Naive thymus-derived CD8-positive, alpha-beta T cell (primary cell): ENCODE data around the gene VTI1B. TPM values are rescaled to one million over a fixed set of nuclear protein-coding genes. Genes with fewer than 3 reads are reported as not detected.
"Not testable (repeated sequence)": the region's sequence is repeated elsewhere in the genome, so short reads cannot be mapped to it uniquely, and the experiment has no call there.

ENCODE experiments used
- ATAC-seq, 2 donors: fragments of 150-1000 bp; cut with Tn5 transposase in 1 of 2; sonication (Bioruptor Pico), chemical (Tn5 transposase) in 1 of 2; 1 replicate in 1 of 2; 2 replicates in 1 of 2; pipeline ENCODE4 v1.10.0; 2021; ENCODE audit warnings: mild to moderate bottlenecking in 2 of 2, moderate library complexity in 2 of 2
- POLR2A ChIA-PET: fragments of 350-600 bp; sonication (Branson Sonifier 250); formaldehyde crosslinking; loops from one replicate; lab custom pipeline; 2021; ENCODE audit warnings: antibody characterized with exemption; lab: Charles Lee
- DNase-seq, 10 donors: peaks; one replicate each; pipeline versions ENCODE4 v3.0.0 to v3.0.0-alpha.2; 2020 to 2022
- H3K27ac Mint-ChIP-seq, 10 donors: one replicate each; pipeline ENCODE4 v1.8.0; 2020 to 2022; ENCODE audit warnings: mild to moderate bottlenecking in 10 of 10, mixed read lengths in 10 of 10, moderate library complexity in 4 of 10, inconsistent platforms in 1 of 10
- H3K27me3 Mint-ChIP-seq, 5 donors: one replicate each; pipeline ENCODE4 v1.8.0; 2021 to 2022; ENCODE audit warnings: mixed read lengths in 5 of 5
- H3K36me3 Mint-ChIP-seq, 3 donors: one replicate each; pipeline ENCODE4 v1.8.0; 2020 to 2022; ENCODE audit warnings: mixed read lengths in 3 of 3, mild to moderate bottlenecking in 2 of 3, inconsistent platforms in 1 of 3
- H3K4me1 Mint-ChIP-seq, 4 donors: one replicate each; pipeline ENCODE4 v1.8.0; 2021 to 2022; ENCODE audit warnings: mixed read lengths in 4 of 4
- H3K4me3 Mint-ChIP-seq, 10 donors: one replicate each; pipeline ENCODE4 v1.8.0; 2020 to 2022; ENCODE audit warnings: mild to moderate bottlenecking in 10 of 10, mixed read lengths in 10 of 10, moderate library complexity in 6 of 10, inconsistent platforms in 1 of 10
- H3K9me3 Mint-ChIP-seq, 9 donors: one replicate each; pipeline ENCODE4 v1.8.0; 2020 to 2022; ENCODE audit warnings: mixed read lengths in 9 of 9, mild to moderate bottlenecking in 3 of 9, inconsistent platforms in 1 of 9, moderate library complexity in 1 of 9
- polyA plus RNA-seq, 3 donors: library from polyadenylated mRNA; unstranded; fragments of 300-500 nt; fragmentation: Illumina TruSeq; gene quantifications; one replicate each; pipeline ENCODE4 v1.2.3, GENCODE V29; 2021
- total RNA-seq, 8 experiments: library from RNA in 2 of 8; stranded (reverse) in 2 of 8; gene quantifications; one replicate each; pipeline ENCODE4 v1.2.3 and lab custom pipeline; 2021 to 2026

The VTI1B gene
- total RNA-seq (10 to 100 TPM; 70.6 to 74.2 TPM), polyA plus RNA-seq (10 to 100 TPM; 64.4 to 87.9 (median 83.1) TPM), total RNA-seq (lab: John Stamatoyannopoulos, UW) (18.7 to 83.2 (median 66.2) reads per million in 6 experiments)

- peaks cover 0 to 18% (median 0%) of the 10 kb centered on the region in 3 donors for H3K36me3 Mint-ChIP-seq
- H3K9me3 Mint-ChIP-seq: no peaks in the 10 kb centered on the region
- POLR2A ChIA-PET: interaction anchor here (1.0 to 4.0 kb wide), 8 partner anchors 19 to 80 kb away, joined by 3 to 15 read pairs (median 6); partner anchors contain the start of genes ARG2, PIGH and RDH11
- H3K4me1 Mint-ChIP-seq: peaks cover 16 to 50% (median 41%) of the 10 kb centered on the region in 4 donors
- peak; percentile 91 to 92 for ATAC-seq
- DNase-seq: peak; percentile 69 to 92 (median 80)
- peak within 1 kb of the TSS; percentile 87 to 96 (median 91) for H3K4me3 Mint-ChIP-seq
- H3K27ac Mint-ChIP-seq: peak within 1 kb of the TSS; percentile 92 to 96 (median 93)
- no peaks in the 10 kb centered on the region for H3K27me3 Mint-ChIP-seq
Observed at GRCh38 chr14:67674480-67675218, at the start of gene VTI1B. Gene VTI1B, minus strand, starts transcription at chr14:67674632. Its CDS starts 143 bp downstream, at chr14:67674489.

- ATAC-seq: peak in 1 of 2 donors; percentile 29
- Mint-ChIP-seq H3K27me3 (peaks cover 24 to 59% (median 49%) of the 10 kb centered on the region in 5 donors), H3K36me3 (no peaks in the 10 kb centered on the region)
Observed at GRCh38 chr14:67722293-67722692, 47.9 kb upstream of the VTI1B start.

GRCh38 chr14:67721875-67722274 lies 47.4 kb upstream of the VTI1B start:
- Mint-ChIP-seq H3K27me3 (peaks cover 24 to 58% (median 49%) of the 10 kb centered on the region in 5 donors), H3K9me3 (peaks cover 0 to 2% (median 0%) of the 10 kb centered on the region in 9 donors), H3K4me3 (no peak overlapping the region), H3K27ac (no peak overlapping the region), H3K36me3 (no peaks in the 10 kb centered on the region), H3K4me1 (peaks cover 0 to 12% (median 6%) of the 10 kb centered on the region in 4 donors)
- no peak for DNase-seq
- POLR2A ChIA-PET: interaction anchor here (1.1 kb wide), 1 partner anchor 27 kb away, joined by 4 read pairs; the partner anchor contains the start of gene RDH11
- no peak for ATAC-seq

More at GRCh38 chr14:67722293-67722692, 47.9 kb upstream of the VTI1B start:
- peak overlapping the region in 1 of 10 donors; percentile 70 for H3K4me3 Mint-ChIP-seq
- POLR2A ChIA-PET: no interaction called here
- H3K27ac Mint-ChIP-seq: no peak overlapping the region
- peaks cover 0 to 12% (median 6%) of the 10 kb centered on the region in 4 donors for H3K4me1 Mint-ChIP-seq
- no peak for DNase-seq
- H3K9me3 Mint-ChIP-seq: peaks cover 0 to 2% (median 0%) of the 10 kb centered on the region in 9 donors

- POLR2A ChIA-PET: no interaction called here
- H3K4me1 Mint-ChIP-seq: peaks cover 0 to 12% (median 6%) of the 10 kb centered on the region in 4 donors
- peaks cover 0 to 2% (median 0%) of the 10 kb centered on the region in 9 donors for H3K9me3 Mint-ChIP-seq
- no peak for ATAC-seq
- H3K27ac Mint-ChIP-seq: no peak overlapping the region
- H3K4me3 Mint-ChIP-seq: no peak overlapping the region
- no peaks in the 10 kb centered on the region for H3K36me3 Mint-ChIP-seq
- DNase-seq: no peak
- peaks cover 22 to 40% (median 35%) of the 10 kb centered on the region in 5 donors for H3K27me3 Mint-ChIP-seq
Observed at GRCh38 chr14:67719866-67720265, 45.4 kb upstream of the VTI1B start.

GRCh38 chr14:67719385-67719784 lies 45.0 kb upstream of the VTI1B start:
- H3K36me3 Mint-ChIP-seq, ATAC-seq, H3K27ac Mint-ChIP-seq, DNase-seq, POLR2A ChIA-PET, H3K4me3 Mint-ChIP-seq, H3K9me3 Mint-ChIP-seq: not testable (repeated sequence)
- Mint-ChIP-seq H3K4me1 (peaks cover 0 to 12% (median 6%) of the 10 kb centered on the region in 4 donors), H3K27me3 (peaks cover 21 to 38% (median 32%) of the 10 kb centered on the region in 5 donors)

- Mint-ChIP-seq H3K27ac (no peak overlapping the region), H3K27me3 (peaks cover 16 to 27% (median 24%) of the 10 kb centered on the region in 5 donors), H3K9me3 (no peaks in the 10 kb centered on the region), H3K4me3 (peak overlapping the region in 1 of 10 donors; percentile 31), H3K4me1 (peaks cover 0 to 12% (median 6%) of the 10 kb centered on the region in 4 donors), H3K36me3 (no peaks in the 10 kb centered on the region)
- DNase-seq (no peak), ATAC-seq (no peak)
- POLR2A ChIA-PET: no interaction called here
Observed at GRCh38 chr14:67718265-67718664, 43.8 kb upstream of the VTI1B start.

GRCh38 chr14:67717048-67717447 lies 42.6 kb upstream of the VTI1B start:
- DNase-seq (no peak), ATAC-seq (no peak)
- POLR2A ChIA-PET: no interaction called here
- Mint-ChIP-seq H3K27ac (no peak overlapping the region), H3K4me3 (no peak overlapping the region), H3K36me3 (no peaks in the 10 kb centered on the region), H3K27me3 (peaks cover 8 to 15% (median 13%) of the 10 kb centered on the region in 5 donors), H3K4me1 (peaks cover 0 to 2% (median 0%) of the 10 kb centered on the region in 4 donors), H3K9me3 (no peaks in the 10 kb centered on the region)

GRCh38 chr14:67710209-67710608 lies 35.8 kb upstream of the VTI1B start:
- Mint-ChIP-seq H3K4me3 (no peak overlapping the region), H3K9me3 (peaks cover 0 to 23% (median 2%) of the 10 kb centered on the region in 9 donors), H3K27me3 (peaks cover 0 to 5% (median 0%) of the 10 kb centered on the region in 5 donors), H3K27ac (no peak overlapping the region), H3K36me3 (peaks cover 0 to 11% (median 4%) of the 10 kb centered on the region in 3 donors), H3K4me1 (no peaks in the 10 kb centered on the region)
- POLR2A ChIA-PET: no interaction called here
- DNase-seq (no peak), ATAC-seq (no peak)

GRCh38 chr14:67709796-67710195 lies 35.4 kb upstream of the VTI1B start:
- H3K4me3 Mint-ChIP-seq, DNase-seq, POLR2A ChIA-PET, ATAC-seq, H3K27ac Mint-ChIP-seq, H3K4me1 Mint-ChIP-seq, H3K27me3 Mint-ChIP-seq: not testable (repeated sequence)
- Mint-ChIP-seq H3K9me3 (peaks cover 0 to 23% (median 2%) of the 10 kb centered on the region in 9 donors), H3K36me3 (peaks cover 0 to 11% (median 4%) of the 10 kb centered on the region in 3 donors)

- H3K27ac Mint-ChIP-seq, DNase-seq, H3K4me3 Mint-ChIP-seq, H3K27me3 Mint-ChIP-seq, ATAC-seq, H3K4me1 Mint-ChIP-seq, POLR2A ChIA-PET: not testable (repeated sequence)
- Mint-ChIP-seq H3K9me3 (peaks cover 0 to 23% (median 2%) of the 10 kb centered on the region in 9 donors), H3K36me3 (peaks cover 0 to 11% (median 4%) of the 10 kb centered on the region in 3 donors)
Observed at GRCh38 chr14:67709346-67709745, 34.9 kb upstream of the VTI1B start.

- no peak for DNase-seq
- Mint-ChIP-seq H3K9me3 (peaks cover 0 to 14% (median 2%) of the 10 kb centered on the region in 9 donors), H3K36me3 (peaks cover 0 to 7% (median 2%) of the 10 kb centered on the region in 3 donors), H3K27me3 (peaks cover 0 to 6% (median 0%) of the 10 kb centered on the region in 5 donors), H3K27ac (no peak overlapping the region), H3K4me1 (peaks cover 0 to 4% (median 0%) of the 10 kb centered on the region in 4 donors), H3K4me3 (no peak overlapping the region)
- ATAC-seq: no peak
- POLR2A ChIA-PET: interaction anchor here (1.9 kb wide), 1 partner anchor 31 kb away, joined by 4 read pairs; the partner anchor contains the start of gene VTI1B
Observed at GRCh38 chr14:67705211-67705610, 30.8 kb upstream of the VTI1B start.

GRCh38 chr14:67704484-67705089 lies 30.2 kb upstream of the VTI1B start:
- H3K4me1 Mint-ChIP-seq: peaks cover 0 to 4% (median 0%) of the 10 kb centered on the region in 4 donors
- peak; percentile 84 to 88 for ATAC-seq
- H3K27ac Mint-ChIP-seq: peak overlapping the region in 1 of 10 donors; percentile 72
- H3K36me3 Mint-ChIP-seq: peaks cover 0 to 2% (median 0%) of the 10 kb centered on the region in 3 donors
- POLR2A ChIA-PET: interaction anchor here (0.9 to 1.9 kb wide), 2 partner anchors 30 to 85 kb away, joined by 4 read pairs; partner anchors contain the start of genes ARG2 and VTI1B
- H3K9me3 Mint-ChIP-seq: peaks cover 0 to 8% (median 0%) of the 10 kb centered on the region in 9 donors
- no peak overlapping the region for H3K4me3 Mint-ChIP-seq
- peak in 9 of 10 donors; percentile 3 to 68 (median 43) for DNase-seq
- peaks cover 0 to 6% (median 0%) of the 10 kb centered on the region in 5 donors for H3K27me3 Mint-ChIP-seq
